Upper lobe of left lung (tissue), 6 donors: ENCODE measurements around the gene ASB15. TPM values are rescaled to one million over a fixed set of nuclear protein-coding genes. Genes with fewer than 3 reads are reported as not detected.
A peak's percentile ranks its signal among the peaks of the same experiment; 100 is the strongest.

Experiments used
- ATAC-seq, 2 donors: fragments of 200-7000 bp; cut with Tn5 transposase; one replicate each; pipeline ENCODE4 v1.9.1; 2022; ENCODE audit warnings: mild to moderate bottlenecking in 2 of 2, moderate library complexity in 2 of 2; ENCODE audit not compliant: low FRiP score in 2 of 2
- DNase-seq, 2 donors: peaks; one replicate each; pipeline ENCODE4 v3.0.0-alpha.2; 2019 to 2020
- H3K27ac ChIP-seq, 4 donors: fragments of 200-600 bp; sonication (generic); one replicate each; pipeline ENCODE4 v1.5.1; 2016 to 2019
- H3K27me3 ChIP-seq, 4 donors: fragments of 200-600 bp; sonication (generic); one replicate each; pipeline ENCODE4 v1.5.1; 2017 to 2019
- H3K36me3 ChIP-seq, 4 donors: fragments of 200-600 bp; sonication (generic); one replicate each; pipeline ENCODE4 v1.5.1; 2016 to 2019
- H3K4me1 ChIP-seq, 4 donors: fragments of 200-600 bp; sonication (generic); one replicate each; pipeline ENCODE4 v1.5.1; 2018 to 2019
- H3K4me3 ChIP-seq, 4 donors: fragments of 200-600 bp; sonication (generic); one replicate each; pipeline ENCODE4 v1.5.1; 2017 to 2019; ENCODE audit warnings: mild to moderate bottlenecking in 2 of 4, moderate library complexity in 1 of 4
- H3K9me3 ChIP-seq, 4 donors: fragments of 200-600 bp; sonication (generic); one replicate each; pipeline ENCODE4 v1.5.1; 2018 to 2019
- CTCF ChIP-seq, 6 experiments: fragments of 450-650 bp in 4 of 6; fragments of 200-600 bp in 2 of 6; sonication (generic) in 2 of 6; IDR thresholded peaks; one replicate each; pipeline ENCODE4 v1.5.1; 2016 to 2019; ENCODE audit warnings: antibody characterized with exemption in 6 of 6
- EP300 ChIP-seq, 4 donors: sonication (generic); formaldehyde crosslinking; IDR thresholded peaks; one replicate each; pipeline ENCODE4 v1.5.1; 2017; ENCODE audit warnings: antibody characterized with exemption in 4 of 4, control low read depth in 2 of 4
- POLR2A ChIP-seq, 4 donors: fragments of 450-650 bp; IDR thresholded peaks; one replicate each; pipeline ENCODE4 v1.5.1; 2016 to 2017; ENCODE audit warnings: antibody characterized with exemption in 4 of 4, mild to moderate bottlenecking in 2 of 4
- POLR2AphosphoS5 ChIP-seq, 2 donors: sonication (generic); formaldehyde crosslinking; IDR thresholded peaks; one replicate each; pipeline ENCODE4 v1.5.1; 2017; ENCODE audit warnings: antibody characterized with exemption in 2 of 2
- WGBS, 2 donors: methylation state at CpG; one replicate each; pipeline ENCODE4 v1.1.5; 2017 to 2018; 5-methylcytosine and 5-hydroxymethylcytosine counted together
- total RNA-seq, 6 donors: library from RNA; depleted of rRNA in 4 of 6; stranded (reverse); fragments of >200 nt in 4 of 6; gene quantifications; one replicate each; pipeline versions ENCODE4 v1.1.0 to v1.2.1, GENCODE V29; 2016 to 2021
- donor health status: DM: no; HTN: no; CAD: no; lungs with moderate emphysema.
- donor health status: DM: no; HTN: yes; CAD: no; lungs with severe emphysema.

Gene ASB15
- total RNA-seq, 6 donors from 2014 or later = not detected

DNA sequence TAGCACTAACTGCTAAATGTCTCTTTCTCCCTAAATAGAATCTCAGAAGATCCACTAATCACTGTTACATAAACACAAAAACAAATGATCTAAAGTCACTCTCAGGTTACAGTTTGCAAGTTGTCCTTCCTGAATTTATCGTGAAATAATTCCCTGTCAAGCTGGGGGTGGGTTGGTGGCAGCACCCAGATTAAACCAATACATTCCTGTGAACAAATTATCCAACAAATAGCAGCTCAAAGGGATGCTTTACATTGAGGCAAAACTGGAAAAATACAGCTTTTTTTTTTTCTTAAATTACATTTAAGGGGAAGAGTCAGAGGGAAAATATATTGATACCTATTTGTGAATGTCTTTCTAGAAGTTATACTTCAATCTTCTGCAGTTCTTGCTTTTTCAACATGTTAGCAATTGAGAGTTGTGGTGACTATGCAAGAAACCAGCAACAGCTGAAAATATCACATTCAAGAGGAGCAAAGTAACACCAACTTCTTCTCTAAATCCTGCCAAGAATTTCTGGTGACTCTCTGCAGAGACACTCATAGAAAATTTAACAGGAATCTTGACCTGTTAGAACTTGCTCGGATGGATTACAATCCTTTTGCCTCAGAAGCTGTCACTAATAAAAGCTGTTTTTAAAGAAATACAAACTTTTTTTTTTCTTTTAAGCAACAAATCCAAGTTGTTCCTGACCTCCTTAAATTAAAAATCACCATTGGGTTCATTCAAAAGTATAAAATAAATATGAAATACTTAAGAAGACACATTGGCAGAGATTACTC is 73.0 kb downstream of the ASB15 start:
- Histone ChIP-seq H3K36me3 (no peaks in the 10 kb centered on the region), H3K27ac (no peak overlapping the region), H3K4me3 (no peak overlapping the region), H3K4me1 (peaks cover 0 to 6% (median 4%) of the 10 kb centered on the region in 4 donors), H3K27me3 (no peaks in the 10 kb centered on the region), H3K9me3 (no peaks in the 10 kb centered on the region)
- 49 to 52% methylated on average over 2 of the region's 2 CpGs for WGBS, 2 donors
- TF ChIP-seq POLR2AphosphoS5 (IDR thresholded peaks at IDR 0.05) = no peak
- no peak for TF ChIP-seq CTCF (IDR thresholded peaks at IDR 0.05)
- TF ChIP-seq POLR2A (IDR thresholded peaks at IDR 0.05) = no peak
- TF ChIP-seq EP300 (IDR thresholded peaks at IDR 0.05) = no peak
- no peak for DNase-seq
- peak in 1 of 2 donors; percentile 42 for ATAC-seq

- Histone ChIP-seq H3K4me3 (no peak overlapping the region), H3K27me3 (no peaks in the 10 kb centered on the region), H3K9me3 (no peaks in the 10 kb centered on the region), H3K4me1 (peaks cover 0 to 6% (median 4%) of the 10 kb centered on the region in 4 donors), H3K27ac (no peak overlapping the region), H3K36me3 (no peaks in the 10 kb centered on the region)
- TF ChIP-seq EP300 (IDR thresholded peaks at IDR 0.05) (no peak), POLR2AphosphoS5 (IDR thresholded peaks at IDR 0.05) (no peak), CTCF (IDR thresholded peaks at IDR 0.05) (no peak), POLR2A (IDR thresholded peaks at IDR 0.05) (no peak)
- ATAC-seq (peak in 1 of 2 donors; percentile 83), DNase-seq (no peak)
Measured at GRCh38 chr7:123675181-123675473, 73.5 kb downstream of the ASB15 start.

DNA sequence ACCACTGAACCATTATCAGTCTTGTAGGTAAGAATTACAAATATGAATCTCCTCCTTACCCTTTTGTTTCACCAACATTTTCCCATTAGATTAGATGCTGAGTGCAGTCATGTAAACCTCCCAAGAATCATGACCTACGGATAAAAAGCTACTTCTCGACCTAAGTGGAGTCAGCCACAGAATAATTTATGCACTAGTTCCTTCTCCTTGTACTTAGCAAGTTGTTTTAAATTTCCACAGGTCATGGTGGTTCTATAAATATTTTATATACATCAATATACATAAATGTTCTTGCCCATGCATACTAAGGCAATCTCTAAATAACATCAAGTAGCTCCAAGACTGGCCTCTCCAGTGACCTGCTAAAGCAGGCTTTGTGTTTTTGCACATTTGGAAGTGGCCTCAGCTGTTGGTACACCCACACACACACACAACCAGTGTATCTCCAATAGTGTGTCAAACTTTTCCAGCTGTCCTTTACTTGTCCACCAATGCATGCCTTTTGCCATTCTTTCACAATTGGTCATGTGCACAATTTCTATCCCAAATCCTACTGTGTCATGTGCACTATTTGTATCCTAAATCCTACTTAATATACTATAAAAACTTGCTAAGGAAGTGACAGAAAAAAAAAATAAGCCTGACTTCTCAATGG is 75.6 kb downstream of the ASB15 start:
- Histone ChIP-seq H3K27me3 (no peaks in the 10 kb centered on the region), H3K9me3 (no peaks in the 10 kb centered on the region), H3K36me3 (peaks cover 0 to 3% (median 0%) of the 10 kb centered on the region in 4 donors), H3K4me3 (no peak overlapping the region), H3K4me1 (peaks cover 0 to 19% (median 17%) of the 10 kb centered on the region in 4 donors), H3K27ac (no peak overlapping the region)
- TF ChIP-seq POLR2AphosphoS5 (IDR thresholded peaks at IDR 0.05) (no peak), CTCF (IDR thresholded peaks at IDR 0.05) (no peak), EP300 (IDR thresholded peaks at IDR 0.05) (no peak), POLR2A (IDR thresholded peaks at IDR 0.05) (no peak)
- DNase-seq = no peak
- 92% methylated on average over 2 of the region's 2 CpGs for WGBS, 2 donors
- ATAC-seq = no peak

DNA sequence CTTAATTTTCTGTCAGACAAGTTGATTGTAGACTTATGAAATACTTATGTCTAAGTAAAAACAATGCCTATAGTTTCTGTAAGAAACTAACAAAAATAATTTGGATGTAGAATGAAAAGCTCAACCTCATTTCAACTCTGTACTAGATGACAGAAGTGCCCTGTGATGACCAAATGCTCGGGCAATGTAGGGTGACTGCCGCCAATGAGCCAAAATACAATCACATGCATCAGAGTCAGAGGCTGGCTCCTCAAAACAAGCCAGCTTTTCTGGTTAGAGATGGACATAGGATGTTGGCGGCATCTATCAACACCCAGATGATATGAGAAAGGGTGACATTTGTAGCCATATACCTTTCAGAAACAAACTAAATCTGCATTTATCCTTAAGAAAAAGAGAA is 78.0 kb downstream of the ASB15 start:
- H3K9me3 ChIP-seq = no peaks in the 10 kb centered on the region
- H3K27me3 ChIP-seq = no peaks in the 10 kb centered on the region
- peak overlapping the region in 1 of 4 donors; percentile 50 for H3K27ac ChIP-seq
- H3K36me3 ChIP-seq = peaks cover 0 to 12% (median 2%) of the 10 kb centered on the region in 4 donors
- H3K4me1 ChIP-seq = peaks cover 0 to 24% (median 16%) of the 10 kb centered on the region in 4 donors
- no peak overlapping the region for H3K4me3 ChIP-seq
- TF ChIP-seq POLR2AphosphoS5 (IDR thresholded peaks at IDR 0.05) = no peak
- TF ChIP-seq CTCF (IDR thresholded peaks at IDR 0.05) = no peak
- no peak for TF ChIP-seq EP300 (IDR thresholded peaks at IDR 0.05)
- no peak for TF ChIP-seq POLR2A (IDR thresholded peaks at IDR 0.05)
- no peak for DNase-seq
- WGBS, 2 donors = 76 to 85% methylated on average over 3 of the region's 3 CpGs
- no peak for ATAC-seq
